Neural progenitor cell (in vitro differentiated cells): Measurements from ENCODE around the gene PSMD6.

Experiments used
- EZH2phosphoT487 ChIP-seq: fragments of 200-600 bp; sonication (generic); IDR thresholded peaks from 2 replicates; pipeline ENCODE4 v1.6.1; 2017; ENCODE audit warnings: antibody characterized with exemption
- TF ChIP-seq, protein P1 (sequence below): fragments of 200-600 bp; sonication (generic); IDR thresholded peaks from 2 replicates; pipeline ENCODE4 v1.5.1; 2017; ENCODE audit warnings: antibody characterized with exemption, mild to moderate bottlenecking

DNA sequence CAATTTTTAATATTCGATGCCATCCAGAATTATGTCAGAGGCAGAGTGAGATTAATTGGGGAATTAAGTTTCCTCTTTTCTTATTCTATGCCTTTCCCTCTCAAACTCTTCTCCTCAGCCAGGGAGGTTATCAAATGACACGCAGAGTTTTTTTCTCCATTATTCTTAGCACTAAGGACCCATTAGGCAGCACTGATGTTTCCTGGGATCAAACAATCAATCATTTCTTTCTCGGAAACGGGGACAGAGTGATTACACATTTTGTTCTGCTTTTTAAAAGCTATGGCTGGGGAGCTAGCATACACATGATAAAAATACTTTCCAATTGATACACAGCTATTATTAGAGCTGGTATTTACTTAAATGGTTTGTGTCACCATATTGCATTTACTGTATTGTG is 35.3 kb upstream of the PSMD6 start:
- TF ChIP-seq EZH2phosphoT487 = no peak
- TF ChIP-seq, protein P1, sequence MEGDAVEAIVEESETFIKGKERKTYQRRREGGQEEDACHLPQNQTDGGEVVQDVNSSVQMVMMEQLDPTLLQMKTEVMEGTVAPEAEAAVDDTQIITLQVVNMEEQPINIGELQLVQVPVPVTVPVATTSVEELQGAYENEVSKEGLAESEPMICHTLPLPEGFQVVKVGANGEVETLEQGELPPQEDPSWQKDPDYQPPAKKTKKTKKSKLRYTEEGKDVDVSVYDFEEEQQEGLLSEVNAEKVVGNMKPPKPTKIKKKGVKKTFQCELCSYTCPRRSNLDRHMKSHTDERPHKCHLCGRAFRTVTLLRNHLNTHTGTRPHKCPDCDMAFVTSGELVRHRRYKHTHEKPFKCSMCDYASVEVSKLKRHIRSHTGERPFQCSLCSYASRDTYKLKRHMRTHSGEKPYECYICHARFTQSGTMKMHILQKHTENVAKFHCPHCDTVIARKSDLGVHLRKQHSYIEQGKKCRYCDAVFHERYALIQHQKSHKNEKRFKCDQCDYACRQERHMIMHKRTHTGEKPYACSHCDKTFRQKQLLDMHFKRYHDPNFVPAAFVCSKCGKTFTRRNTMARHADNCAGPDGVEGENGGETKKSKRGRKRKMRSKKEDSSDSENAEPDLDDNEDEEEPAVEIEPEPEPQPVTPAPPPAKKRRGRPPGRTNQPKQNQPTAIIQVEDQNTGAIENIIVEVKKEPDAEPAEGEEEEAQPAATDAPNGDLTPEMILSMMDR = no peak
